ENCODE measurements around the gene IREB2. TPM values are rescaled to one million over a fixed set of nuclear protein-coding genes. Genes with fewer than 3 reads are reported as not detected.
"Not testable (repeated sequence)": the region's sequence is repeated elsewhere in the genome, so short reads cannot be mapped to it uniquely, and the experiment has no call there.

IREB2 gene
- total RNA-seq, 2 donors from 2014 or later = 16.5 to 35.6 TPM

DNA sequence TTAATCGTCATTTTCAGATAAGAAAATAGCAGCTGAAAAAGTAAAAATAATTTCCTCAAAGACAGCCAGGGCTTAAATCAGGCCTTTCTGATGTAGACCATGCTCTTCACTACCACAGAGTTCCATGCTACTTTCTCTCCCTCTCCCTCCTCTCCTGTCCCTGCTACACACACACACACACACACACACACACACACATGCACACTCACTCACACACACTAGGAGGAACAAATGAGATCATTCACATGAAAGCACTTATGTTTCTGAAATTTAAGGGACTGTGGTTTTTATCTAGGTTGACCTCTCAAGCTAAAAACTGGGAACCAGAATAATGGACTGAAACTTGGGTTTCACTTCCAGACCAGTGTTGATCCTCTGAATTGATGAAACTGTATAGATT lies 98.1 kb downstream of the IREB2 start:
- TF ChIP-seq, protein P1, sequence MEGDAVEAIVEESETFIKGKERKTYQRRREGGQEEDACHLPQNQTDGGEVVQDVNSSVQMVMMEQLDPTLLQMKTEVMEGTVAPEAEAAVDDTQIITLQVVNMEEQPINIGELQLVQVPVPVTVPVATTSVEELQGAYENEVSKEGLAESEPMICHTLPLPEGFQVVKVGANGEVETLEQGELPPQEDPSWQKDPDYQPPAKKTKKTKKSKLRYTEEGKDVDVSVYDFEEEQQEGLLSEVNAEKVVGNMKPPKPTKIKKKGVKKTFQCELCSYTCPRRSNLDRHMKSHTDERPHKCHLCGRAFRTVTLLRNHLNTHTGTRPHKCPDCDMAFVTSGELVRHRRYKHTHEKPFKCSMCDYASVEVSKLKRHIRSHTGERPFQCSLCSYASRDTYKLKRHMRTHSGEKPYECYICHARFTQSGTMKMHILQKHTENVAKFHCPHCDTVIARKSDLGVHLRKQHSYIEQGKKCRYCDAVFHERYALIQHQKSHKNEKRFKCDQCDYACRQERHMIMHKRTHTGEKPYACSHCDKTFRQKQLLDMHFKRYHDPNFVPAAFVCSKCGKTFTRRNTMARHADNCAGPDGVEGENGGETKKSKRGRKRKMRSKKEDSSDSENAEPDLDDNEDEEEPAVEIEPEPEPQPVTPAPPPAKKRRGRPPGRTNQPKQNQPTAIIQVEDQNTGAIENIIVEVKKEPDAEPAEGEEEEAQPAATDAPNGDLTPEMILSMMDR (IDR thresholded peaks at IDR 0.05) = no peak
- ATAC-seq (ENCODE audit: insufficient number of reproducible peaks, low FRiP score, low read depth) = no peak

DNA sequence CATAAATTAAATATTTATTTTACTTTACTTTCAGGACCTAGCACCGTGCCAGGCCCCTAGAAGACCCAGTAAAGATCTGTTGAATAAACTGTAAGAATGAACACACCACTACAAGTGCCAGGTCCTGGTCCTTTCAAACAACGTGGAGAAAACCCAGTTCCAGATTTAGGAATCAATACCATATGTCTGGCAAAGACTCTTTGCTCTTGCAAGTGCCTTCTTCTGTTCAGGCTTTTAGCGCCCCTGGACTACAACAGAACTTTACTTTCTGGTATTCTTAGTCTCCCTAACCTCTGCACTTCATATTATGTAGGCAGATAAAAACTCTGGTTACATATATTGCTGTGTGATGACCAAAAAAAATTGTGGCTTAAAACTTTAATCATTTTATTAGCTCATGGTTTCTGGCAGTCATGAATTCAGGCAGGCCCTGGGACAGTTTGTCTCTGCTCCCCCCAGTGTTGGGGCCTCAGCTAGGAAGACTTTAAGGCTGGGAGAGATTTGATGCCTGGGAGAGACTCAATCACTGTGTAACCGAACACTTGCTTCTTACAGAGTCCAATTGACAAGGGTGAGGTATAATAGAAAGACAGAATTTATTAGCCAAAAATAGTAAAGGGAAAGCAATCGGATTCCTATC lies 99.4 kb downstream of the IREB2 start:
- Histone ChIP-seq H3K27ac (no peak overlapping the region), H3K36me3 (no peaks in the 10 kb centered on the region), H3K4me3 (no peak overlapping the region), H3K4me1 (ENCODE audit: control insufficient read depth in 1 of 2, low read depth in 2 of 2) (peaks cover 13 to 19% of the 10 kb centered on the region in 2 donors), H3K27me3 (replicated peaks; ENCODE audit: insufficient read depth) (no peaks in the 10 kb centered on the region), H3K9me3 (no peaks in the 10 kb centered on the region)
- no peak for DNase-seq (ENCODE audit: low spot score)
- ATAC-seq (ENCODE audit: insufficient number of reproducible peaks, low FRiP score, low read depth) = no peak
- TF ChIP-seq, protein P1 (IDR thresholded peaks at IDR 0.05) = no peak

More for the DNA sequence above, 98.1 kb downstream of the IREB2 start:
- H3K27me3 ChIP-seq (replicated peaks; ENCODE audit: insufficient read depth) = no peaks in the 10 kb centered on the region
- no peak overlapping the region for H3K27ac ChIP-seq
- no peaks in the 10 kb centered on the region for H3K36me3 ChIP-seq
- H3K4me3 ChIP-seq = no peak overlapping the region
- peaks cover 2 to 6% of the 10 kb centered on the region in 2 donors for H3K4me1 ChIP-seq (ENCODE audit: control insufficient read depth in 1 of 2, low read depth in 2 of 2)
- DNase-seq (ENCODE audit: low spot score) = no peak
- no peaks in the 10 kb centered on the region for H3K9me3 ChIP-seq

DNA sequence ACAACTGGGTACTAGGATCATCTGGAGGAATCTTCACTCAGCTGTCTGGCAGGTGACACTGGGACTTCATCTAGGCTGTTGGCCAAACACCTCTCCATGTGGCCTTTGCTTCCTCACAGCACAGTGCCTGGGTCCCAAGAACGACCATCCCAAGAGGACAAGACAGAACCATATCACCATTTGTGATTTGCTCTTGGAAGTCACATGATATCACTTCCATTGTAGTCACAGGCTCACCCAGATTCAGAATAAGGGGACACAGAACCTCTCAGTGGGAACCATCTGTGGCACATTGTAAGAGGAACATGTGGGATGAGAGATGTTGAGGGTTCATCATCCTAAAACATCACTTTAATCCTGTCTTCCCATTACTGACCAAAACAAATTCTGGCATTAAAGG lies 100.3 kb downstream of the IREB2 start:
- TF ChIP-seq, protein P1 (IDR thresholded peaks at IDR 0.05) = no peak
- no peak for DNase-seq (ENCODE audit: low spot score)
- ATAC-seq (ENCODE audit: insufficient number of reproducible peaks, low FRiP score, low read depth) = no peak
- Histone ChIP-seq H3K9me3 (no peaks in the 10 kb centered on the region), H3K27ac (no peak overlapping the region), H3K4me1 (ENCODE audit: control insufficient read depth in 1 of 2, low read depth in 2 of 2) (peaks cover 17 to 28% of the 10 kb centered on the region in 2 donors), H3K27me3 (replicated peaks; ENCODE audit: insufficient read depth) (no peaks in the 10 kb centered on the region), H3K4me3 (no peak overlapping the region), H3K36me3 (peaks cover 8% of the 10 kb centered on the region)

DNA sequence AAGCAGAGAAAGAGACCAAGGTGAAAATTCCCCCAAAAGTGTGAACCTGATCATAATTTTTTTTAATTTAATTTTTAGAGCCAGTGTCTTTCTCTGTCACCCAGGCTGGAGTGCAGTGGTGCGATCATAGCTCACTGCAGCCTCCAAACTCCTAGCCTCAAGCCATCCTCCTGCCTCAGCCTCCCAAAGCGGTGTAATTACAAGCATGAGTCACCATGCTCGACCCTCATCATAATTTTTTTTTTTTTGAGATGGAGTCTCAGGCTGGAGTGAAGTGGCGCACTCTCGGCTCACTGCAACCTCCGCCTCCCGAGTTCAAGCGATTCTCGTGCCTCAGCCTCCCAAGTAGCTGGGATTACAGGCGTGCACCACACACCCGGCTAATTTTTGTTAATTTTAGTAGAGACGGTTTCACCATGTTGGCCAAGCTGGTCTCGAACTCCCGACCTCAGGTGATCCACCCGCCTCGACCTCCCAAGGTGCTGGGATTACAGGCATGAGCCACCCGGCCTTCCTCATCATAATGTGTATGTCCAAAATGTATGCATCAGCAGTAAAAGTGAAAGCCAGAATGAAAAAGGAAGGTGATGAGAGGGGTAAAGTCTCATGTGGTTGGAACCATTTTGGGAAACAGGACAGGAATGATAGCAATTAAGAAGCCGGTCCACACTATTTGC lies 101.6 kb downstream of the IREB2 start:
- not testable (repeated sequence) for H3K27me3 ChIP-seq (replicated peaks; ENCODE audit: insufficient read depth); H3K9me3 ChIP-seq; ATAC-seq (ENCODE audit: insufficient number of reproducible peaks, low FRiP score, low read depth); DNase-seq (ENCODE audit: low spot score)
- Histone ChIP-seq H3K27ac (peak overlapping the region; percentile 88 to 96), H3K36me3 (peaks cover 12% of the 10 kb centered on the region), H3K4me3 (peak overlapping the region; percentile 97), H3K4me1 (ENCODE audit: control insufficient read depth in 1 of 2, low read depth in 2 of 2) (peaks cover 17 to 28% of the 10 kb centered on the region in 2 donors)

DNA sequence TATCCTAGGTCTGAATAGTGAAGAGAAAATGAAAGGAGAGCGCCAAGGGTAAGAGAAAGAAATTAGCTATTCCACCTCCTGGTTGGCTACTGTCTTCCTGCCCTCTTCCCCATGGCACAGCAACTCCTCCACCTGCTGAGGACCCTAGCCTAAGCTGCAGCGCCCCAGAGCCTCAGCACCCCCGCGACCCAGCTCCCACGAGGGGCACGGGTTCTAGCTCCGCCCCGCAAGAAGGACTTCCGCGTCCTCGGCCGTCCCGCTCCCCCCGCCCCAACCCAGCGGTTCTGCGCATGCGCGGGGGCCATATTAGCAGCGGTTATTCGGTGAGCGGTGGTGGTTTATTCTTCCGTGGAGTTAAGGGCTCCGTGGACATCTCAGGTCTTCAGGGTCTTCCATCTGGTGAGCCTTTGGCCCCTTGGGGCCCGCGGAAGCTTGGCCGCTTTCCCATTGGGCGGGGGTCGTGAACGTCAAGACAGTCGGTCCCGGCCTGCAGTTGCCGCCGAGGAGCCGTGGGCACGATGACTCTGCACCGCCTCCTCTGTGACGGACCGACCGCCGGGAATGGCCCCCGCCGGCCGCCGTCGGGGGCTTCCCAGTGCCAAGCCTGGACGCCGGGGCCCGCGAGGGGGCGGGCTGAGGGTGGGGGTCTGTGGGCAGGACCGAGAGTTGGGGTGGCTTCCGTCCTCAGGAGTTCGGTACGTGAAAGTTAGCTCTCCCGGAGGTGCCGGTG lies 102.3 kb downstream of the IREB2 start, which contains the start of gene PSMA4:
Gene PSMA4, plus strand, starts transcription at position 304 of the 730 bp plus-strand sequence. CDS start 1,484 bp downstream, outside the sequence.
- peaks cover 17 to 28% of the 10 kb centered on the region in 2 donors for H3K4me1 ChIP-seq (ENCODE audit: control insufficient read depth in 1 of 2, low read depth in 2 of 2)
- peak; percentile 80 for DNase-seq (ENCODE audit: low spot score)
- no peaks in the 10 kb centered on the region for H3K9me3 ChIP-seq
- TF ChIP-seq, protein P1 (IDR thresholded peaks at IDR 0.05) = peak; percentile 18
- peak within 1 kb of the TSS; percentile 88 to 96 for H3K27ac ChIP-seq
- no peaks in the 10 kb centered on the region for H3K27me3 ChIP-seq (replicated peaks; ENCODE audit: insufficient read depth)
- peak within 1 kb of the TSS; percentile 97 for H3K4me3 ChIP-seq
- H3K36me3 ChIP-seq = peaks cover 13% of the 10 kb centered on the region
- peak; percentile 95 for ATAC-seq (ENCODE audit: insufficient number of reproducible peaks, low FRiP score, low read depth)

Data from thoracic aorta (tissue), 2 donors.